Measurements from ENCODE around the gene FURIN.

GRCh38 chr15:90882781-90883525 is 14.6 kb downstream of the FURIN start:
- TF ChIP-seq, protein P1, sequence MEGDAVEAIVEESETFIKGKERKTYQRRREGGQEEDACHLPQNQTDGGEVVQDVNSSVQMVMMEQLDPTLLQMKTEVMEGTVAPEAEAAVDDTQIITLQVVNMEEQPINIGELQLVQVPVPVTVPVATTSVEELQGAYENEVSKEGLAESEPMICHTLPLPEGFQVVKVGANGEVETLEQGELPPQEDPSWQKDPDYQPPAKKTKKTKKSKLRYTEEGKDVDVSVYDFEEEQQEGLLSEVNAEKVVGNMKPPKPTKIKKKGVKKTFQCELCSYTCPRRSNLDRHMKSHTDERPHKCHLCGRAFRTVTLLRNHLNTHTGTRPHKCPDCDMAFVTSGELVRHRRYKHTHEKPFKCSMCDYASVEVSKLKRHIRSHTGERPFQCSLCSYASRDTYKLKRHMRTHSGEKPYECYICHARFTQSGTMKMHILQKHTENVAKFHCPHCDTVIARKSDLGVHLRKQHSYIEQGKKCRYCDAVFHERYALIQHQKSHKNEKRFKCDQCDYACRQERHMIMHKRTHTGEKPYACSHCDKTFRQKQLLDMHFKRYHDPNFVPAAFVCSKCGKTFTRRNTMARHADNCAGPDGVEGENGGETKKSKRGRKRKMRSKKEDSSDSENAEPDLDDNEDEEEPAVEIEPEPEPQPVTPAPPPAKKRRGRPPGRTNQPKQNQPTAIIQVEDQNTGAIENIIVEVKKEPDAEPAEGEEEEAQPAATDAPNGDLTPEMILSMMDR (IDR thresholded peaks at IDR 0.05): no peak
- TF ChIP-seq POLR2A (IDR thresholded peaks at IDR 0.05): no peak

Measured in uterus (tissue), 2 donors.